ENCODE results near the gene TNS1.

The TNS1 gene

DNA sequence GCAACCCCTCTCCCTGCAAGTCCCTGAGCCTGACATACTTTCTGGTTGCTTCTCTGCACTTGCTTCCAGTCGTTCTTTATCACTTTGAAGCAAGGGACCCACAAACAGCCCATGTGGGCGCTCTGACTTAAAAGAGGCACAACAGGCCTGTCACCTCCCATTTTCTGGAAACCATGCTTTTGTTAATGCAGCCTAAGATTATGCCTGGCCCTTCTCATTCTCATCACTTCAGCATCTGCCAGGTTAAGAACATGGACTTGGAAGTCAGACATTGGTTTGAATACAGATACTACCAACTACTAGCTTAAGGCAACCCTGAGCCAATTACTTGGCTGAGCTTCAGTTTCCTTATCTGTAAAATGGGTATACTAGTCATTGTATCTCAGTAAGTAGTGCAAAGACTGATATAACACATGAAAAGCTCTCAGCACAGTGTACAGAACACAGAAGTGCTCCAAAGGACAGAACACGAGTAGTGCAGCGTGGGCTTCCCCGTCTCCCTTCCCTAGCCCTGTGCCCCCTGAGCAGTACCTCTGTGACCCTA, 141.4 kb downstream of the TNS1 start:
- no peak for DNase-seq

DNA sequence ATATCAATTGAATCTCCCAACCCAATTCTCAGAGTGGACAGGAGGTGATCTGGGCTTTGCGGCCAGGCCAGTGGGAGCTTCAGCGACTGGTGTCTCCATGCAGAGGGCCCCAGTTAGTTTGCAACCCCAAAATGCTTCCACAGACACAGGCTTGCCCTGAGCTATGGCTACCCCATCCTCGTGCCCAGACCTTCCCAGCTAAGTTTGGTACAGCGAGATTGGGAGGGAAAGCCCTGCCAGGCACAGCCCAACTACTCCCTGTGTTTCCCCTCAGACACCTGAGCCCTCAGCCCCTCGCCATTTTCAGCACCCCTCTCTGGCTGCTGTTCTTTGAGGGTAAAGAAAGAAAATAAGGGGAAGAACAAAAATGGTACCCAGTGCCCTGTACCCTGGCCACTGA, 142.9 kb downstream of the TNS1 start:
- no peak for DNase-seq

DNA sequence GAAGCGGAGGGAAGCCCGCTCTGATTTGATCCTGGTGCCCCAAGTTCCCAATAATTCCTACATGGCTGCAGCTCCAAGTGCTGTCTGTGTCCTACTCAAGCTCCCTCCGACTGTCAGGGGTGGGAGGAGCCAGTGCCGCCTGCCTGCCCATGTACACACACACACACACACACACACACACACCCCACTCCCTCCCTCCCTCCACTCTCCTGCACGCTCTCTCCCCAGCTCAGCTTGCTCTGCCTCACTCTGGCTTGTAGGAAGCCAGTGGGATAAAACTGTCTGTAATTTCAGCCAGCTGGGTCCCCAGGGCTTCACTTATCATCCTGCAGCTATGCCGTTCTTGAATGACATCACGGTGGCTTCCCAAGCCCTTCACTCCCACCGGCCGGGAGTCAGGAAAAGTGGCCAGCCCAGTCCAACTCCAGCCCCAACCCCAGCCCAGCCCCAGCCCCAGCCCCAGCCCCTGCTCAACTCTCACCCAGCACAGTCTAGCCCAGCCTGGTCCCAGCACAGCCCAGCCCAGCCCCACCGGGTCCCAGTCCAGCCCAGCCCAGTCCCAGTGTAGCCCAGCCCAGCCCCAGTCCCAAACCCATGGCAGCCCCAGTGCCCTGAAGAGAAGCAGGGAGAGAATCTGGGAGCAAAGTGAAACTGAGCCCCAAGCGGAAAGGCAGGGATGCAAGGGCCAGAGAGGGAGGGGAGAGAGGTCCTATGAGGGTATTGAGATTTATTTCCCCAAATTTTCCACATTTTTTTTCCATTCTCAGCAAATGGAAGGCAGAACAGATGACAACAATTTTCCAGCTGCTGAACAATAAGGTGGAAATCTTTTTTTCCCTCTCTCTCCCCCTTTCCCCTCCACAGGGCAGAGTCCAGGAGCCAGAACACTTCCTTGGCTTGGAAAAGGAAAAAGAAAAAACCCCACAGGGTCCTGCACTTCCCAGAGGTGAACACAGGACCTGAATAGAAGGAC, 144.0 kb downstream of the TNS1 start:
- no peak for DNase-seq

DNA sequence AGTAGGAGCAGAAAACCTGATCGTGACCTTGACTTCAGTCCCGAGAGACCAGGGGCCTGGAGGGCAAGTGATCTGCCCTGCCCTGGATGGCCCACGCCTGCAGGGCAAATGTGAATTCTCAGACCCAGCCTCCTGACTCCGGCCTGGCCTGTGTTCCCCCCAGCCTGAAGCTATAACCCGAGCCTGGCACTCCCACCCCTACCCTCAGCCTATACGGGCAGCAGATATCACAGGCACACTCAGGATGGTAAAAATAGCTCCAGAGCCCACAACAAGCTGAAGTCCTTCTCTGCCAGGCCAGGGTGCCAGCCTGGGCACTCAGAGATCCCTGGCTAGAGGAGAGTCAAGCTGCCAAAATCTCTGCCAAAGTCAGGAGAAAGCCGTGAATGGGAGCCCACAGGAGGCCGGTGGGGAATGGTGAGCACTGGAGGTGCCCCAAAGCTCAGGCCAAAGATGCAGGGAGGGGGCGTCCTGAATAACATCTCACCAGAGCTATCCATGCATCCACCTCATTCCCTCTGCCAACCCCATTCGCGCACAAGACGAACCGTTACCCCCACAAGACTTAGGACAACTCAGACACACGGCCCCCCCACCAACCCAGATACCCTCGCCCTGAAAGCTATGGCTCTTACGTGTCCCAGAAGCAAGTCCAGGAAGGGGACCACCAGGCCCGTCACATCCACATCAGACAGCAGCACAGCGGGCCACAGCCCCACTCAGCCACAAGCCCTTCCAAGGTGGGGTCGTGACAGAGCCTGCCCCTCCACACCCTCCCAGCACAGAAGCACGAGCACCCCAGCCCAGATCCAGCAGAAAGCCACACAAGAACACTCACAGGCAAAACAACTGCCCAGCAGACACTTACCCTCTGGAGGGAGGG, 144.9 kb downstream of the TNS1 start:
- DNase-seq = no peak

DNA sequence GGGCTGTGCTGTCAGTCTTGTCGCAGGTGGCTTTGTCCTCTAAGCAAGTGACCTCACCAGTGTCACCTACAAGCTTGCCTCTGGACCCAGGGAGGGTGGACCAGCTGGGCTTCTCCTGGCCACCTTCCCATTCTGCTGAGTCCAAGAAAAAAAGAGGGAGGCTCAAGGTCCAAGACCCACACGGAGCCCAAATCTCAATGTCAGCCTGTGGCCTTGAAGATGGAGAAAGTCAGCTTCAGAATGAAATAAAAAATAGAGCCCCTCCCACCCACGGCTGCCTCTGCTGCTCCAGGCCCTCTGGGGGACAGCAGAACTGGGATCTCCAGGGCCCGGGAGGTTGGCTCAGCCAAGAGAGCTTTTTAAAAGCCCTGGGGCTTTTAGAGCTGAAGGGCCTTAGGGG, 145.9 kb downstream of the TNS1 start:
- DNase-seq = no peak

DNA sequence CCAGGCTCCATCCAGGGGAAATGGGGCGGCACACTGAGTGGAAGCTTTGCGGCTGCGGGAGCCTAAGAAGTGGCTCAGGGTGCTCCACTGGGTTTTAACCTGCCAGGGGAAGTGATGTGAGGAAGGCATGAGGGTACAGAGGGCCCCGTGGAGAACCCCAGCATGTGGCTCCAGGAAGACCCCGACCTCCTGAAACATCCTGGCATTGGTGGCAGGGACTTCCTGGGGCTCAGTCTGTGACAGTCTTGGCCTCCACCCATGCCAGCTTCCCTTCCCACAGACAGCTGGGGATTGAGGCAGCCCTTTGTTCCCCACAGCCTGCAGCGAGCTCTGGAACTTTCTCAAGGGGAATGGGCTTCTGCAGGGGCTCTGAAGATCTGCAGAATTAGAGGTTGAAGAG, 146.6 kb downstream of the TNS1 start:
- no peak for DNase-seq

DNA sequence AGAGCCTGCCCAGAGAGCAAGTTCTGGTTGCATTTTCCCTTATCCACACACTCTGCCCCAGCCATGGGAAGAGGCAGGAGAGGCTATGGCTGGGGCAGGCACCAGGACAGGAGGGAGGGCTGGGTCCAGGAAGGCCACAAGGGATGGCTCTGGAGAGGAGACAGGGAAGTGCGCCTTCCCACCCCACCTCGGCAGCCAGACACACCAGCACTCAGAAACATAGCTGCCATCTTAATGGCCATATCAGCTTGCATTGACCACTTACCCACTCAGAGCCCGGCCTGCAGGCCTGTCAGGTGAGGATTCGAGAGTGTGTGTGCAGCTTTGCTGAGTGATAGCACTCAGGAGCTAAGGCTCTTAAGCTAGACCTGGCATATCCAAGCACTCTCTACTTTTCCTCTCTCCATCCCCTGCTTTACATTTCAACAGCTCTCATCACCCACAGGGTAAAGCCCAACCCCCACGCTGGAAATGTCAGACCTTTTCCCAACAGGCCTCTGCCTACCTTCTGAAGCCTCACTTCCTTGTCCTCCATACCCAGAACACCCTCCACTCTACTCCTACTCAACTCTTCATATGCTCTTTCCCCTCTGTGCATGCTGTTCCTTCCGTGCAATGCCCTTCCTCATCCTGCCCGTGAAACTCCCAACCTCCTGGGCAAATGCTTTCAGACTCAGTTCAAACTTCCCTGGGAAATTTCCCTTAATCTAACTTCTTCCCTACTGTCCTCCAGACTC, 147.9 kb downstream of the TNS1 start:
- DNase-seq = no peak

DNA sequence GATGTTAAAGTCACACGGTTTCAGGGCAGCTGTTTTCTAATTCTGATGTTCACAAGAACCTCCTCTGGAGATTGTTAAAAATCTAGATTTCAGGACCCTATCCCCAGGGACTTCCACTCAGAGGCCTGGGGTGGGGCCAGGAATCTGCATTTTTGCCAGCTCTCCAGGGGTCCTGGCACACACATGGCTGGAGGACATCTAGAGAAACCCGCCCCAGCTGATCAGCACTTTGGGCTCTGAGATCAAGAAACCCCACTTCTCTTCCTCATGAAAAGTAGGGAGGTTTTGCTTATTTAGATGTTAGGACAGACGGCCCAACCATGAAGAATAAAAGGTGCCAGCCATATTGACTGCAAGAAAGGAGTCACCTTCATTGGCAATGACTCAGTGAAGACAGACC, 148.8 kb downstream of the TNS1 start:
- no peak for DNase-seq

DNA sequence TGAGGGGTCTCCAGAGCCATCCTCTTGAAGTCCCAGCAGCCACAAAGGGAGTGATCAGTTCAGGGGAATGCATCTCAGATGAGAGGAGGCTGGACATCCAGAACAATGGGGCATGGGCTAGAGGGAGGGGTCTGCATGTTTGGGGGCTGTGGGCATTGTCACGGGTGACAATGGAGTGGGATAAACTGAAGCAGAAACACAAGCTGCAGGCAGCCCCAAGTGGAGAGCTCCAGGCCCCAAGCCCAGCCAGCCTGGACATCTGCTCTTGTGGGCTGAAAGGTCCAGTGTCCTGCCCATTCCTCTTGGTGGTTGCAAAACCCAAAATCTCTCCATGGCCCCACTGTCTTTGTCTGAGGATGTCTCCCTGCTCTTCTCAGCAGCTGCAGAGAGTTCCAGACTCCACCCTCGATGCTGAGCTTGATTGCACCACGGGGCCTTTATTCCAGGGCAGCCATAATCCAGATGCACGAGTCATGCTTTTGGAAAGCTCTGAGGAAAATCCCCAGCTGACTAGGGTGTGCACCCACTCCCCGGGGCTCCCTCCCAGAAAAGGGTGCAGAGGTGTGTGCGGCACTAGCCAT, 149.4 kb downstream of the TNS1 start:
- no peak for DNase-seq

DNA sequence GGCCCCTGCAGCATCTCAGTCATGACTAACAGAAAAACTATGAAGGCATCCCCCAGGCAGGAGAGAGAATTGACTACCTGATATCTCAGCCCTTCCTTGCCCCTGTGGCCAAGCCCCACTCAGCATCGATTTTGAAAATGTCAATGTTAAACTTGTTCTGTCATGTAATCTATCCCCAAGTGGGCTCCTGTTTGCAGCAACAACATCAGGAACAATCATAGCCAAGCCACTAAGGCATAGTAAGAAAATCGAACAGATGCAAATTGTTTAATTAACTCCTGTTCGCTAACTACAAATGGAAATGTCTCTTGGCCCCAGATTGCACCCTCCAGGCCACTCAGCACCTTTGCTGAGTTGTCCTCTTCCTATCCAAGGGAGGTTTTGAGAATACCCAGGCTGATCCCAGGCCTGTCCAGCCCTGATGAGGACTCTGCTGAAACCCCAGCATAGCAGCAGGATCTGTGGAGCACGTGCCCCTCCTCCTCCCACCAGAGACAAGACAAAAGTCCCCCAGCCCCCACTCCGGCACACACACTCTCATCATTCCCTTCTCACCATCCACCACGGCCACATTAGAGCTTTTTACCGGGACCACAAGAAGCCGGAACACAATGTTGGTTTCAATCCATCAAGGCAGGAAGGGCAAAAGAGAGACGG, 150.1 kb downstream of the TNS1 start:
- no peak for DNase-seq

DNA sequence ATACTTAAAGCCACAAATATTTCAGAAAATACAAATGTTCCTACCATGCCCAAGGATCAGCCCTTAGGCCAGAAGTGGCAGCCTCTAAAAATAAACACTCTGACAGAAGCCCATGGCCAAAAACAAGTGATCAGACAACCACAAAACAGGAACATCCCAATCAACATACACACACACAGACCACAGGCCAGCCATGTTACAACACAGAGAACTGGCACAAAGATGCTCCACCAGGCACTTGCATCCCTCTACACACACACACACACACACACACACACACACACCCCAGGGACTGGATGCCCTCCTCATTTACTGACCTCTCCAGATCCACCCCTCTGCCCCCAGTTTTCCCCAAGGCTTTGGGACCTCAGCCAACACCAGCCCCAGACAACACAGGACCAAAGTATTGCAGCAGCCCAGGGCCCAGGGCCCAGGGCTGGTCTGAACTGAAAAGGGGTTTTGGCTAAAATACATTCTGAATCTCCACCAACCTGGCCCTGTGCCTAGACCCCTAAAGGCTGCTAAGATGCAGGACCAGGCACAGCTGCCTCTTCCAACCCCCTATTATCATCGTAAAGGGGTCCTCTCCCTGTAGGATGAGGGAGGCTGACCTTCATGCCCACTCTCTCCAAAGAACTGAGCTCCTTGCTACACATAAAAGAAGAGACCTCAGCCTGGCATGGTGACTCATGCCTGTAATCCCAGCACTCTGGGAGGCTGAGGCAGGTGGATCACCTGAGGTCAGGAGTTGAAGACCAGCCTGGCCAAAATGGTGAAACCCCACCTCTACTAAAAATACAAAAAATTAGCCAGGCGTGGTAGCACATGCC, 151.4 kb downstream of the TNS1 start:
- no peak for DNase-seq

DNA sequence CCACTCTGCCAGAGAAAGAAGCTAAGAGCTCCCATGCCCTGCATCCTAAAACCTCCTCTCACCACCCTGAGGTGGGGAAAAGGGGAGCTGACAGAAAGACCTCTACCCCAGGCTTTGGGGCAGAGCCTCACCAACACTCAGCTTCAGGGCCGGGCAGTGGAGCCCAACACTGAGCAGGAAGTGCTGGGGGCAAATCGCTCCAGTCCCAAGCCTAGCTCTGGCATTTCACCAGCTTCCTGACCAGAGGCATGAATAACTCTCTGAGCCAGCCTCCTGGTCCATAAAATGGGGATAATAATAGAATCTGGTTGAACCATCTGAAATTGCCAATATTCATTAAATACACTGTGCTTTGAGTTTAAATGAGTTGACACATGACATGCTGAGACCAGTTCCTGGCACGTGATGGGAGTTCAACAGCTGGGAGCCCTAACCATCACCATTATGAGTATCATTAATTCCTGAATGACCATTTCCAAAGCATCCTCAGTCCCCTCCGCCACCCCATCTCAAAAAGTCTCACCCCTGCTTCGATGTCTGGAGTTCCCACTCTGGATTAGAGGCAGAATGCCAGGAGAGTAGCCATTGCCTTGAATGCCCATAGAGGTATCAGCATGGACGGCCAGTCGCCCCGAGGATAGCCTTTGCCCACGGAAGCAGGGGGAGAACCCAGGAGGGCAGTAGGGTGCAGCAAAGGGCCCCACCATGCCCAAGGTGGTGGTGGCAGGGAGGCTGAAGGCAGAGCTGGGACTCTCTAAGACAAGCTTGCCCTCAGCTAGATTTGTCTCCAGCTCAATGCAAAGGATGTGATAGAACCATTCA, 153.4 kb downstream of the TNS1 start:
- DNase-seq = no peak

DNA sequence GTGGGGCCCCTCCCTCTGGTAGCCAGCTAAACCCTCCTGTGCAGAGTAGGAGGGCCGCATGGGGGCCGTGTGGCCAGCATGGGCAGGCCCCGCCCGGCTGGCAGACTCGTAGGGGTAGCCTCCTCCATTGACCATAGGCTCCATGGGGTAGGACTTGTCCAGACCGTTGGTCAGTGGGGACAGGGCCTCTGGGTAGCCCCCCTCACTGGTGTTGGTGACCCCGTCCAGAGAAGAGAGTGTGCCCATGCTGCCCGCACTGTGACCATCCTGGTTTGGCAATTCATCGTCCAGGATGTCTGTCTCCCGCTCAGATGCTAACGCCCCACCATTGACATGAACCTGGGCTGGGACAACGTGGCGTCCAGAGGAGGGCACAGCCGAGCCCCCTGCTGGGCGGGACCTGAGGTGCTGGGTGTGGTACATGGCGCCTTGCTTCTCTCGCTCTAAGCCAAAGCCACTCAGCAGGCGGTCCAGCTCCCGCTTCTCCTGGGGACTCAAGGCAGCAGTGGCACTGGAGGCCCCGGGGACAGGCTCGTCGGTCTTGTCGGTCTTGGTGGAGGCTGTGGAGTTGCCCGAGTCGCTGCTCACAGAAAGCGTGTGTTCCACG, 154.3 kb downstream of the TNS1 start:
- no peak for DNase-seq

DNA sequence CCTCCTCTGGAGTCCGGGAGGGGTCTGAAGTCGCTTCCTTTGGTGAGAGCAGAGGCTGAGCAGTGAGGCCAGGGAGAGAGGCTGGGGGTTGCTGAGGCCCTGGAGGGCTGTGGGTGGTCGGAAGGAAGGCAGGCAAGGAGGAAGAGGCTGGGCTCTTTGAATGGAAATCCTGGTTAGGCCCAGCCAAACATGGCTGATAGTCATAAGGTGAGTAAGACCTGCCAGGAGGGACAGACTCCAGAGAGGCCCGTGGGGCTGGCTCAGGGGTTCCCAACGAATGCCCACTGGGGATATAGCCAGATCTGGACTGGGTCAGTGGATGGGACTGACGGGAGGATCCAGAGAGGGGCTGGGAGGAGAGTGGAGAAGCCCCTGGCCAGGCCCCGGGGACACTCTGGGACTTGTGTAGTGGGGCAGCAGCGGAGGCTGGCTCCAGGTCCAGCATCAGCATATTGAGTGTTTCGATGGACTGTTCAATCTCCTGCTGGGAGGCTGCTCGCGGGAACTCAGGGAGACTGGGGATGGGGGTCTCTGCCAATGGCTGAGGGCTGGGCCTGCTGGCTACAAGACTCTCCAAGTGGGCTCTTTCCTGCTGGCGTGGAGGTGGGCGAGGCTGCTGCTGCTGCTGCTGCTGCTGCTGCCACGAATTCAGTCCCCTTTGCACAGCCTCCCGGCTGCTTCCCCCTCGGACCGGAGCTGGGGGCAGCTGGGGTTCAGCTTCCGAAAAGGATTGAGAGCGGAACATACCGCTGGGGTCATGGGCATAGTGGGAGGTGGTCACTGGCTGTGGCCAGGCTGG, 155.0 kb downstream of the TNS1 start:
- DNase-seq = no peak

DNA sequence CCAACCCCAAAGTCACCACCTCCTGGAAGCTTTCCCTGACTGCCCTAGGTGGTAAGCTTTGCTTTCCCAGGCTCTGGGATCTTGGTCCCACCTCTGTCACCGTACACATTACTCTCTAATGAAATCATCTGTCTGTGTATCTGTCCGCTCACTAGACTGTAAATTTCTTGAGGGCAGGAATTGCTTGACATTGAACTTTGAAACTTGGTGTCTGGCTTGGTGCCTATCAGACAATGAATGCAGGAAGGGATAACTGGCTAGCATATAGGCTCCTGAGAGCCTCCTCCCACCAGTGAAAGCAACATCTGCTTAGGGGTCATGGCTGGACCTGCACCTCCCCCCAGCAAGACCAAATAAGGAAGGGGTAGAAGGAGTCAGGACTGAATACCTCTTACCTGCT, 155.7 kb downstream of the TNS1 start:
- DNase-seq = no peak

DNA sequence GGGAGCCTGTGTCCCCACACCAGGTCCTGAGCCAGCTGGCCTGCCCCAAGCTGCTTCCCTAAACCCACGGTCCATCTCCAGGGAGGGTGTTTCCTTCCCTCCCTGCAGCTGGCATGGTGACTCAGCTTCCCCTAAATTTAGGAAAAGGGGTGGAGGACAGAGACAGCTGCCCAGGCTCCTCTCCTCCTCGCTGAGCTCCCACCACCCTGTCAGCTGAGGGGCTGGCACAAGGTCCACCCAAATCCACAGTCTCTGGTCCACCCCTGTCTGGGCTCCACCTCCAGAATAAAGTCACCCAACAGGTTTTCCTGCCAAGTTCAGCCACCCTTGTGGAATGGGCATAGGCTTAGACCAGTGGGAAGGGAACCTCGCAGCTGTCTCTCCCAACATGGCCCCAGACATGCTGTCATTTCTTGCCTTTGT, 156.5 kb downstream of the TNS1 start:
- DNase-seq = no peak

DNA sequence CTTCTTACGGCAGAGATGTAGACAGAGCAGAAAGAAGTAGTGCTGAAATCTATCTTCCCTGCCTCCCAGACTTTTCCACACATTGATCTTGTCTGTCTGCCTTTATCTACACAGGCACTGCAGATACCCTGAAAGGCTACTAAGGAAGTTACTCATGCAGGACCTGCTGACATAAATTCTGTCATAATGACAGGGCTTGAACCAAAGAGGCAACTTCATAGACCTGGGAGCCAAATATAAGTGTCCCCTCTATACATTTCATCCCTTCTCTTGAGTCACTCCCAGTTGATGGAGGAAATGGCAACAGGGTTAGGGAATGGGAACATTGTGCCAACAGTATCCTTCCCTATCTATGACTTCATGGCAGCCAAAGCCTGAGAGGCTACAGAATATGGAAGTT, 157.5 kb downstream of the TNS1 start:
- no peak for DNase-seq

DNA sequence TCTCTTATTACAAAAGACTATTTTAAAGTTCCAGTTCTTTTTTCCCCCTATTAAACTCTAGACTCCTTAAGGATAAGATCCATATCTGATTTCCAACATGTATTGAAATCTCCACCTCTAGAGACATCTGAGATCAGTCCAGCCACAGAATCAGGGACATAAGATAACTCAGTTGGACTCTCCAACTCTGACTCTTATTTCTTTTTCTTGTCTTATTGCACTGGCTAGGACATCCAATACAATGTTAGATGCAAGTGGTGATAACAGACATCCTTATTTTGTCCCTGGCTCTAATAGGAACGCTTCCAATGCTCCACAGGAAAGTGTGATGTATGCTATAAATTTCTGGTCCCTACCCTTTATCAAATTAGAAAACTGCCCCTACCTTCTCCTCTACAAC, 158.1 kb downstream of the TNS1 start:
- no peak for DNase-seq

DNA sequence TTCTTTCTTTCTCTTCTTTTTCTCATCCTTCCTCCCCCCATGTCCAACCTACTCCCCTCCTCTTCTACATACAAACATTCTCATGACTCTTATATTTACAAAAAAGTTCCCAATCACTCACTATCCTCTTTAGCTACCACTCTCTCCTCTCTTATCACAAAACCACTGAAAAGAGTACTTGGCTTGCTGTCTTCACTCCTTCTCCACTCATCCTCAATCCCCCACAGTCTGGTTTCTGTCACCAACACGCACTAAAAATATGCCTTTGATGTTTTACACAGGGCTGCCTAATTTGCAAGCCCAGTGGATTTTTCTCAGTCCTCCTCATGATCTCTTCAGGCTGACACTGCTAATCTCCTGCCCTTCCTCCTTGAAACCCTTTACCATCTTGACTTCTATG, 159.5 kb downstream of the TNS1 start:
- no peak for DNase-seq

Measured in AML-193 (cell line).